Panc1 (cell line): ENCODE results near the gene SUSD4.

ENCODE experiments used
- POLR2AphosphoS5 ChIP-seq: IDR thresholded peaks from 2 replicates; pipeline ENCODE4 v1.6.1; 2012; ENCODE audit warnings: mild to moderate bottlenecking, low read depth, low read length, moderate library complexity
- SIN3A ChIP-seq: IDR thresholded peaks from 2 replicates; pipeline ENCODE4 v1.6.1; 2012; ENCODE audit warnings: low read depth, mild to moderate bottlenecking, low read length, moderate library complexity, borderline replicate concordance; ENCODE audit not compliant: insufficient read depth
- TCF7L2 ChIP-seq: IDR thresholded peaks from 2 replicates; pipeline ENCODE4 v1.6.1; 2011; ENCODE audit warnings: mild to moderate bottlenecking, low read depth, low read length, inconsistent platforms
- TF ChIP-seq, protein P1 (sequence below): fragments of 450-650 bp; IDR thresholded peaks from 2 replicates; pipeline ENCODE4 v1.5.1; 2017; ENCODE audit warnings: mild to moderate bottlenecking
- TF ChIP-seq, protein P2 (sequence below), 2 experiments: IDR thresholded peaks; 2 replicates each; pipeline ENCODE4 v1.6.1; 2011 to 2012; ENCODE audit warnings: low read depth in 2 of 2, control low read depth in 1 of 2, low read length in 1 of 2, mild to moderate bottlenecking in 1 of 2, moderate library complexity in 1 of 2; ENCODE audit not compliant: insufficient read depth in 1 of 2

DNA sequence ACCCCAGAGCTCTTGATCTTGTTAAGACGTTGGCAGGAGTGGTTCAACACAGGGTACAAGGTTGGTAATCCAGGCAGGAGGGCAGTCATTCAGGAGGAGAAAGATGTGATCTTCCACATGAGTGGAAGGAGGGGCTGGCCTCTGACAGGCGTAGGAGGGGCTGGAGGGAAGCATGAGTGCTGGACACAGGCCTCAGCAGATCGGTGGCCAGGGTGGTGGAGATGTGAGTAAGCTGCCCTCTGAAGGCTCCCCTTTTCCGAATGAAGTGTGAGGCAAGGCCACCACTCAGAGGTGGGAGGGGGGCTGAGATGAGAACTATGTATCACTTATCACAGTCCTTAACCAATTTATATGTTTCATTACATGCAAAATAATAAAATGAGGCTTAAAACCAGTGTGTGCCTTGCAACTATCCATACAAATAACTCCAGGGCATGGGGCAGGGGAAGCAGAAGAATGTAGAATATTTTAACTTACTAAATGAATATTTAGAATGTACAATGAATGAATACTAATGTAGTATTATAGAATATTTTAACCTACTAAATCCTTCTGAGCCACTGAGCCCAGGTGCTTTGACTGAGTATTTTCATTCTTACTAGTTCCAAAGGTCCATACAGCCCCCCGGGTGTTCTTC lies 117.4 kb downstream of the SUSD4 start:
- TF ChIP-seq, protein P1, sequence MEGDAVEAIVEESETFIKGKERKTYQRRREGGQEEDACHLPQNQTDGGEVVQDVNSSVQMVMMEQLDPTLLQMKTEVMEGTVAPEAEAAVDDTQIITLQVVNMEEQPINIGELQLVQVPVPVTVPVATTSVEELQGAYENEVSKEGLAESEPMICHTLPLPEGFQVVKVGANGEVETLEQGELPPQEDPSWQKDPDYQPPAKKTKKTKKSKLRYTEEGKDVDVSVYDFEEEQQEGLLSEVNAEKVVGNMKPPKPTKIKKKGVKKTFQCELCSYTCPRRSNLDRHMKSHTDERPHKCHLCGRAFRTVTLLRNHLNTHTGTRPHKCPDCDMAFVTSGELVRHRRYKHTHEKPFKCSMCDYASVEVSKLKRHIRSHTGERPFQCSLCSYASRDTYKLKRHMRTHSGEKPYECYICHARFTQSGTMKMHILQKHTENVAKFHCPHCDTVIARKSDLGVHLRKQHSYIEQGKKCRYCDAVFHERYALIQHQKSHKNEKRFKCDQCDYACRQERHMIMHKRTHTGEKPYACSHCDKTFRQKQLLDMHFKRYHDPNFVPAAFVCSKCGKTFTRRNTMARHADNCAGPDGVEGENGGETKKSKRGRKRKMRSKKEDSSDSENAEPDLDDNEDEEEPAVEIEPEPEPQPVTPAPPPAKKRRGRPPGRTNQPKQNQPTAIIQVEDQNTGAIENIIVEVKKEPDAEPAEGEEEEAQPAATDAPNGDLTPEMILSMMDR = no peak
- no peak for TF ChIP-seq POLR2AphosphoS5
- no peak for TF ChIP-seq SIN3A
- TF ChIP-seq, protein P2, sequence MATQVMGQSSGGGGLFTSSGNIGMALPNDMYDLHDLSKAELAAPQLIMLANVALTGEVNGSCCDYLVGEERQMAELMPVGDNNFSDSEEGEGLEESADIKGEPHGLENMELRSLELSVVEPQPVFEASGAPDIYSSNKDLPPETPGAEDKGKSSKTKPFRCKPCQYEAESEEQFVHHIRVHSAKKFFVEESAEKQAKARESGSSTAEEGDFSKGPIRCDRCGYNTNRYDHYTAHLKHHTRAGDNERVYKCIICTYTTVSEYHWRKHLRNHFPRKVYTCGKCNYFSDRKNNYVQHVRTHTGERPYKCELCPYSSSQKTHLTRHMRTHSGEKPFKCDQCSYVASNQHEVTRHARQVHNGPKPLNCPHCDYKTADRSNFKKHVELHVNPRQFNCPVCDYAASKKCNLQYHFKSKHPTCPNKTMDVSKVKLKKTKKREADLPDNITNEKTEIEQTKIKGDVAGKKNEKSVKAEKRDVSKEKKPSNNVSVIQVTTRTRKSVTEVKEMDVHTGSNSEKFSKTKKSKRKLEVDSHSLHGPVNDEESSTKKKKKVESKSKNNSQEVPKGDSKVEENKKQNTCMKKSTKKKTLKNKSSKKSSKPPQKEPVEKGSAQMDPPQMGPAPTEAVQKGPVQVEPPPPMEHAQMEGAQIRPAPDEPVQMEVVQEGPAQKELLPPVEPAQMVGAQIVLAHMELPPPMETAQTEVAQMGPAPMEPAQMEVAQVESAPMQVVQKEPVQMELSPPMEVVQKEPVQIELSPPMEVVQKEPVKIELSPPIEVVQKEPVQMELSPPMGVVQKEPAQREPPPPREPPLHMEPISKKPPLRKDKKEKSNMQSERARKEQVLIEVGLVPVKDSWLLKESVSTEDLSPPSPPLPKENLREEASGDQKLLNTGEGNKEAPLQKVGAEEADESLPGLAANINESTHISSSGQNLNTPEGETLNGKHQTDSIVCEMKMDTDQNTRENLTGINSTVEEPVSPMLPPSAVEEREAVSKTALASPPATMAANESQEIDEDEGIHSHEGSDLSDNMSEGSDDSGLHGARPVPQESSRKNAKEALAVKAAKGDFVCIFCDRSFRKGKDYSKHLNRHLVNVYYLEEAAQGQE (IDR thresholded peaks at IDR 0.05; ENCODE audit: insufficient read depth in 1 of 2, low read depth in 2 of 2, low read length in 1 of 2) = no peak
- no peak for TF ChIP-seq TCF7L2
